Measurements from ENCODE around the gene POLR2F. TPM values are rescaled to one million over a fixed set of nuclear protein-coding genes. Genes with fewer than 3 reads are reported as not detected.

POLR2F gene
- total RNA-seq, 2 experiments from 2014 or later = 20.2 to 21.1 TPM

- no peaks in the 10 kb centered on the region for H3K4me1 ChIP-seq (ENCODE audit: insufficient read depth, low read length)
- no peak for TF ChIP-seq CTCF (IDR thresholded peaks at IDR 0.05)
Observed at GRCh38 chr22:38005943-38006342, 52.4 kb downstream of the POLR2F start.

GRCh38 chr22:38006906-38007305, 53.4 kb downstream of the POLR2F start:
- intact Hi-C loops (cut with DNase I, micrococcal nuclease) = no loop called here
- CTCF ChIA-PET = no interaction called here
- ATAC-seq (ENCODE audit: poor library complexity) (no peak), DNase-seq (no peak)
- Mint-ChIP-seq H3K27ac (no peak overlapping the region), H3K9me3 (no peaks in the 10 kb centered on the region), H3K4me3 (no peak overlapping the region), H3K27me3 (no peaks in the 10 kb centered on the region), H3K36me3 (ENCODE audit: low read depth) (no peaks in the 10 kb centered on the region), H3K4me1 (ENCODE audit: low read depth) (no peaks in the 10 kb centered on the region)
- no peak for TF ChIP-seq CTCF (IDR thresholded peaks at IDR 0.05)
- Histone ChIP-seq H3K36me3 (ENCODE audit: insufficient read depth, low read length) (no peaks in the 10 kb centered on the region), H3K27me3 (ENCODE audit: control insufficient read depth in 1 of 2, insufficient read depth in 2 of 2, low read length in 2 of 2) (no peaks in the 10 kb centered on the region), H3K27ac (ENCODE audit: low read depth in 1 of 2, low read length in 2 of 2) (no peak overlapping the region), H3K4me1 (ENCODE audit: insufficient read depth, low read length) (no peaks in the 10 kb centered on the region), H3K9me3 (ENCODE audit: control insufficient read depth in 1 of 2, insufficient read depth in 1 of 2, low read length in 2 of 2) (no peaks in the 10 kb centered on the region), H3K4me3 (ENCODE audit: low read length) (no peak overlapping the region)
- POLR2A ChIA-PET = no interaction called here

More at GRCh38 chr22:38005943-38006342, 52.4 kb downstream of the POLR2F start:
- H3K4me1 Mint-ChIP-seq (ENCODE audit: low read depth) = no peaks in the 10 kb centered on the region
- intact Hi-C loops (cut with DNase I, micrococcal nuclease) = no loop called here
- no peaks in the 10 kb centered on the region for H3K27me3 Mint-ChIP-seq
- Histone ChIP-seq H3K27ac (ENCODE audit: low read depth in 1 of 2, low read length in 2 of 2) (no peak overlapping the region), H3K4me3 (ENCODE audit: low read length) (no peak overlapping the region), H3K27me3 (ENCODE audit: control insufficient read depth in 1 of 2, insufficient read depth in 2 of 2, low read length in 2 of 2) (no peaks in the 10 kb centered on the region), H3K36me3 (ENCODE audit: insufficient read depth, low read length) (no peaks in the 10 kb centered on the region), H3K9me3 (ENCODE audit: control insufficient read depth in 1 of 2, insufficient read depth in 1 of 2, low read length in 2 of 2) (no peaks in the 10 kb centered on the region)
- ChIA-PET CTCF (no interaction called here), POLR2A (no interaction called here)
- no peaks in the 10 kb centered on the region for H3K36me3 Mint-ChIP-seq (ENCODE audit: low read depth)
- H3K9me3 Mint-ChIP-seq = no peaks in the 10 kb centered on the region
- H3K27ac Mint-ChIP-seq = no peak overlapping the region
- DNase-seq (no peak), ATAC-seq (ENCODE audit: poor library complexity) (no peak)
- H3K4me3 Mint-ChIP-seq = no peak overlapping the region

- Histone ChIP-seq H3K4me3 (ENCODE audit: low read length) (no peak overlapping the region), H3K9me3 (ENCODE audit: control insufficient read depth in 1 of 2, insufficient read depth in 1 of 2, low read length in 2 of 2) (no peaks in the 10 kb centered on the region), H3K27ac (ENCODE audit: low read depth in 1 of 2, low read length in 2 of 2) (no peak overlapping the region), H3K4me1 (ENCODE audit: insufficient read depth, low read length) (no peaks in the 10 kb centered on the region), H3K27me3 (ENCODE audit: control insufficient read depth in 1 of 2, insufficient read depth in 2 of 2, low read length in 2 of 2) (no peaks in the 10 kb centered on the region), H3K36me3 (ENCODE audit: insufficient read depth, low read length) (no peaks in the 10 kb centered on the region)
- no peak overlapping the region for H3K27ac Mint-ChIP-seq
- DNase-seq = no peak
- H3K36me3 Mint-ChIP-seq (ENCODE audit: low read depth) = no peaks in the 10 kb centered on the region
- TF ChIP-seq CTCF (IDR thresholded peaks at IDR 0.05) = no peak
- no peaks in the 10 kb centered on the region for H3K9me3 Mint-ChIP-seq
- POLR2A ChIA-PET = no interaction called here
- no peak overlapping the region for H3K4me3 Mint-ChIP-seq
- no peak for ATAC-seq (ENCODE audit: poor library complexity)
- H3K4me1 Mint-ChIP-seq (ENCODE audit: low read depth) = no peaks in the 10 kb centered on the region
- no peaks in the 10 kb centered on the region for H3K27me3 Mint-ChIP-seq
- CTCF ChIA-PET = no interaction called here
- intact Hi-C loops (cut with DNase I, micrococcal nuclease) = no loop called here
Observed at GRCh38 chr22:38007330-38007902, 53.9 kb downstream of the POLR2F start.
